NOMO-1 treated with dmso at 0.1 percent for 144 hours (cell line): Measurements from ENCODE around the gene PITRM1.
"Not testable (repeated sequence)": the region's sequence is repeated elsewhere in the genome, so short reads cannot be mapped to it uniquely, and the experiment has no call there.

Experiments
- DNase-seq: peaks from one replicate; lab custom pipeline; 2025; ENCODE audit not compliant: unreplicated experiment; lab: John Stamatoyannopoulos, UW

Gene PITRM1

GRCh38 chr10:3122486-3123205 lies 49.9 kb downstream of the PITRM1 start:
- DNase-seq: no peak

GRCh38 chr10:3122034-3122433 lies 50.5 kb downstream of the PITRM1 start:
- no peak for DNase-seq

GRCh38 chr10:3119796-3120459 lies 52.7 kb downstream of the PITRM1 start:
- no peak for DNase-seq

GRCh38 chr10:3118641-3119091 lies 53.9 kb downstream of the PITRM1 start:
- DNase-seq: no peak

- DNase-seq: no peak
Measured at GRCh38 chr10:3117486-3117885, 55.1 kb downstream of the PITRM1 start.

- DNase-seq: no peak
Measured at GRCh38 chr10:3116508-3117100, 56.0 kb downstream of the PITRM1 start.

- DNase-seq: no peak
Measured at GRCh38 chr10:3115685-3116084, 56.9 kb downstream of the PITRM1 start.

GRCh38 chr10:3113343-3113720 lies 59.2 kb downstream of the PITRM1 start:
- DNase-seq: no peak

- no peak for DNase-seq
Measured at GRCh38 chr10:3111621-3112163, 60.9 kb downstream of the PITRM1 start.

- DNase-seq: no peak
Measured at GRCh38 chr10:3110782-3111620, 61.6 kb downstream of the PITRM1 start.

GRCh38 chr10:3109633-3110032 lies 62.9 kb downstream of the PITRM1 start:
- no peak for DNase-seq

- DNase-seq: no peak
Measured at GRCh38 chr10:3109196-3109595, 63.4 kb downstream of the PITRM1 start.

GRCh38 chr10:3108575-3109105 lies 63.9 kb downstream of the PITRM1 start:
- no peak for DNase-seq

GRCh38 chr10:3108033-3108432 lies 64.5 kb downstream of the PITRM1 start:
- no peak for DNase-seq

- DNase-seq: no peak
Measured at GRCh38 chr10:3107426-3107961, 65.1 kb downstream of the PITRM1 start.

- DNase-seq: no peak
Measured at GRCh38 chr10:3106928-3107425, 65.6 kb downstream of the PITRM1 start.

GRCh38 chr10:3106328-3106727 lies 66.3 kb downstream of the PITRM1 start:
- DNase-seq: not testable (repeated sequence)

GRCh38 chr10:3105905-3106304 lies 66.7 kb downstream of the PITRM1 start:
- DNase-seq: no peak

GRCh38 chr10:3105166-3105565 lies 67.4 kb downstream of the PITRM1 start:
- DNase-seq: no peak

- no peak for DNase-seq
Measured at GRCh38 chr10:3104251-3104918, 68.2 kb downstream of the PITRM1 start.
